HFFc6 (cell line): ENCODE data around the gene ZNF518A. TPM values are rescaled to one million over a fixed set of nuclear protein-coding genes. Genes with fewer than 3 reads are reported as not detected.

Source experiments
- DNase-seq: peaks from one replicate; pipeline ENCODE4 v3.0.0-alpha.2; 2018
- H3K27ac Mint-ChIP-seq: 2 replicates; pipeline ENCODE4 v1.8.0; 2020; ENCODE audit warnings: mild to moderate bottlenecking, mixed read lengths
- H3K27me3 Mint-ChIP-seq: 2 replicates; pipeline ENCODE4 v1.8.0; 2021; ENCODE audit warnings: mild to moderate bottlenecking, moderate library complexity, mixed read lengths; ENCODE audit not compliant: insufficient read depth
- H3K36me3 Mint-ChIP-seq: 2 replicates; pipeline ENCODE4 v1.8.0; 2021; ENCODE audit warnings: low read depth, mixed read lengths
- H3K4me1 Mint-ChIP-seq: 2 replicates; pipeline ENCODE4 v1.8.0; 2020; ENCODE audit warnings: low read depth, mixed read lengths
- H3K4me3 Mint-ChIP-seq: 2 replicates; pipeline ENCODE4 v1.8.0; 2020; ENCODE audit warnings: mild to moderate bottlenecking, moderate library complexity, mixed read lengths
- H3K9me3 Mint-ChIP-seq: 2 replicates; pipeline ENCODE4 v1.8.0; 2020; ENCODE audit warnings: mild to moderate bottlenecking, mixed read lengths
- total RNA-seq, 6 experiments: library from RNA; stranded (reverse); fragmentation: NEBNext Ultra II Directional; extraction: Animal tissue kit (Norgen Biotek cat#: 25700); gene quantifications; 2 replicates in 1 of 6; 3 replicates in 5 of 6; pipeline ENCODE4 v1.2.3, GENCODE V29; 2021
- TF ChIP-seq, protein P1 (sequence below): fragments of 200-600 bp; sonication (generic); IDR thresholded peaks from 2 replicates; pipeline ENCODE4 v1.5.0; 2021; ENCODE audit warnings: antibody characterized with exemption, mild to moderate bottlenecking

Gene ZNF518A
- total RNA-seq, 6 experiments from 2014 or later: 4.0 to 6.5 (median 5.3) TPM

DNA sequence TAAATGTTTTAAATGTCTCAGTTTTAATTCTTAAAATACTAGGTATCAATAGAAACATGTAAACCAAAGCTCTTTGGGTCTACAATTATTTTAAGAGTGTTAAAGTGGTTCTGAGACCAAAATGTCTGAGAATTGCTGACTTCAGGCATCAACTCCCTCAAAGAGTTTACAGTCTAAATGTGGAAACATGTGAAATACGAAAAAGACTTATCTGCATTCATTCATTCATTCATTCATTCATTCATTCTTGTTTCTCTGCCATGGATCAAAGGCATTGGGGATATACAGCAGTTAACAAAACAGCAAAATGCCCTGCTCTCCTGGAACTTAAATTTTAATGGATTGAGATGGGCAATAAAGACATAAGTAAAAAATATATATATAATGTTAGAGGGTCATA is 71.4 kb downstream of the ZNF518A start:
- no peaks in the 10 kb centered on the region; the same call in none of the 2 replicates for H3K27me3 Mint-ChIP-seq
- H3K4me1 Mint-ChIP-seq: no peaks in the 10 kb centered on the region
- TF ChIP-seq, protein P1, sequence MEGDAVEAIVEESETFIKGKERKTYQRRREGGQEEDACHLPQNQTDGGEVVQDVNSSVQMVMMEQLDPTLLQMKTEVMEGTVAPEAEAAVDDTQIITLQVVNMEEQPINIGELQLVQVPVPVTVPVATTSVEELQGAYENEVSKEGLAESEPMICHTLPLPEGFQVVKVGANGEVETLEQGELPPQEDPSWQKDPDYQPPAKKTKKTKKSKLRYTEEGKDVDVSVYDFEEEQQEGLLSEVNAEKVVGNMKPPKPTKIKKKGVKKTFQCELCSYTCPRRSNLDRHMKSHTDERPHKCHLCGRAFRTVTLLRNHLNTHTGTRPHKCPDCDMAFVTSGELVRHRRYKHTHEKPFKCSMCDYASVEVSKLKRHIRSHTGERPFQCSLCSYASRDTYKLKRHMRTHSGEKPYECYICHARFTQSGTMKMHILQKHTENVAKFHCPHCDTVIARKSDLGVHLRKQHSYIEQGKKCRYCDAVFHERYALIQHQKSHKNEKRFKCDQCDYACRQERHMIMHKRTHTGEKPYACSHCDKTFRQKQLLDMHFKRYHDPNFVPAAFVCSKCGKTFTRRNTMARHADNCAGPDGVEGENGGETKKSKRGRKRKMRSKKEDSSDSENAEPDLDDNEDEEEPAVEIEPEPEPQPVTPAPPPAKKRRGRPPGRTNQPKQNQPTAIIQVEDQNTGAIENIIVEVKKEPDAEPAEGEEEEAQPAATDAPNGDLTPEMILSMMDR: no peak
- no peak for DNase-seq
- no peaks in the 10 kb centered on the region for H3K36me3 Mint-ChIP-seq
- no peak overlapping the region for H3K27ac Mint-ChIP-seq
- H3K4me3 Mint-ChIP-seq: no peak overlapping the region
- no peaks in the 10 kb centered on the region for H3K9me3 Mint-ChIP-seq

GRCh38 chr10:96205580-96205979 is 75.5 kb downstream of the ZNF518A start:
- TF ChIP-seq, protein P1: no peak
- H3K36me3 Mint-ChIP-seq: no peaks in the 10 kb centered on the region
- no peaks in the 10 kb centered on the region for H3K9me3 Mint-ChIP-seq
- no peaks in the 10 kb centered on the region; the same call in 1 of the 2 replicates for H3K27me3 Mint-ChIP-seq
- no peak overlapping the region for H3K27ac Mint-ChIP-seq
- DNase-seq: no peak
- H3K4me1 Mint-ChIP-seq: no peaks in the 10 kb centered on the region
- H3K4me3 Mint-ChIP-seq: no peak overlapping the region

DNA sequence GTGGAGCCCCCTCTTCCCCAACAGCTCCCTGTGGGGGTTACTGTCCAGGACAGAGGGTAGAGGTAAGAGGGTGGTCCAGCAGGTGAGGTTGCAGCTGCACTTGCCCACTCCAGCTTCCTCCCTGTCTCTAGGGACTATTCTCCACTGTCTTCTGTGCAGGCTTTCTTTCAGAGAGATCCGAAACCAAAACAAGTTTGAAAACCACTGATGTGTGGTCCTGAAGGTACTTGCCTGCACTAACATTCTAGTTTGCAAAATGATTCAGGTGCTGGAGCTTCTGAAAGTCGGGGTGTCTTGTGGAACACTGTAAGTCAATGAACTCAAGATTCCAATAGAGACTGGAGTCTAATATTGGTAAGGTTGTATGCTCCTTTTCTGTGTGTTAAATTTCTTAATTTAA is 78.2 kb downstream of the ZNF518A start:
- no peak for DNase-seq
- no peak overlapping the region for H3K27ac Mint-ChIP-seq
- peaks cover 8% of the 10 kb centered on the region for H3K27me3 Mint-ChIP-seq
- H3K36me3 Mint-ChIP-seq: no peaks in the 10 kb centered on the region
- TF ChIP-seq, protein P1: no peak
- no peak overlapping the region for H3K4me3 Mint-ChIP-seq
- no peaks in the 10 kb centered on the region for H3K9me3 Mint-ChIP-seq
- no peaks in the 10 kb centered on the region for H3K4me1 Mint-ChIP-seq

GRCh38 chr10:96208946-96209345 is 78.8 kb downstream of the ZNF518A start:
- Mint-ChIP-seq H3K4me1 (no peaks in the 10 kb centered on the region), H3K27me3 (peaks cover 8% of the 10 kb centered on the region), H3K9me3 (no peaks in the 10 kb centered on the region), H3K27ac (no peak overlapping the region), H3K36me3 (no peaks in the 10 kb centered on the region), H3K4me3 (no peak overlapping the region)
- TF ChIP-seq, protein P1: no peak
- DNase-seq: no peak

DNA sequence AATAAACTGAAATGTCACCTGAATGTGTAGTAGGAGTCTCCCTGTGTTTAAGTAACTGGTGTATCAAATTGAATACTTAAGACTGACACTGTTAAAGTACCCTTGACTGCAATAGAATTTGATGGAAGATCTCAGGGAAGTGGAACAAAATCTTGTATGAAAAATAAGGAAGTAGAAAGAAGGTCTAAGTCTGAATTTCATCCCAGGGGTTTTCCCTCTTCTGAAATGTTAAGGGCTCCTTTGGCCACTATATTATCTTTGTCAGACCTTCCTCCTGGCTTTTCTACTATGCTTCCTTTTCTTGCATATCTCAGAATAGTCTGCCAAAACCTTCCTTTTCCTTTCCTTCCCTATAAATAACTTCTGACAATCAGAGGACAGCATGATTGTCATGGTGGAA is 81.7 kb downstream of the ZNF518A start:
- Mint-ChIP-seq H3K27me3 (peaks cover 11% of the 10 kb centered on the region), H3K4me1 (no peaks in the 10 kb centered on the region), H3K36me3 (no peaks in the 10 kb centered on the region), H3K27ac (no peak overlapping the region), H3K4me3 (no peak overlapping the region), H3K9me3 (no peaks in the 10 kb centered on the region)
- no peak for DNase-seq
- TF ChIP-seq, protein P1: no peak

GRCh38 chr10:96212911-96213310 is 82.8 kb downstream of the ZNF518A start:
- Mint-ChIP-seq H3K4me1 (no peaks in the 10 kb centered on the region), H3K36me3 (no peaks in the 10 kb centered on the region), H3K27me3 (peaks cover 11% of the 10 kb centered on the region), H3K9me3 (no peaks in the 10 kb centered on the region), H3K4me3 (no peak overlapping the region), H3K27ac (no peak overlapping the region)
- TF ChIP-seq, protein P1: no peak
- DNase-seq: no peak
